ENCODE results near the gene RAPGEF4.

RAPGEF4 gene

GRCh38 chr2:173101687-173102086 lies 366.0 kb downstream of the RAPGEF4 start:
- peak; percentile 27 for DNase-seq (ENCODE audit: low spot score)
